Stimulated activated CD4-positive, alpha-beta T cell treated with anti-CD3 and anti-CD28 coated beads, Interleukin-4, amount 100 ng/mL, for 24 hours (primary cell): ENCODE data around the gene CHRNB4.

Experiments
- DNase-seq: peaks from one replicate; pipeline ENCODE4 v3.0.0-alpha.2; 2020

CHRNB4 gene

DNA sequence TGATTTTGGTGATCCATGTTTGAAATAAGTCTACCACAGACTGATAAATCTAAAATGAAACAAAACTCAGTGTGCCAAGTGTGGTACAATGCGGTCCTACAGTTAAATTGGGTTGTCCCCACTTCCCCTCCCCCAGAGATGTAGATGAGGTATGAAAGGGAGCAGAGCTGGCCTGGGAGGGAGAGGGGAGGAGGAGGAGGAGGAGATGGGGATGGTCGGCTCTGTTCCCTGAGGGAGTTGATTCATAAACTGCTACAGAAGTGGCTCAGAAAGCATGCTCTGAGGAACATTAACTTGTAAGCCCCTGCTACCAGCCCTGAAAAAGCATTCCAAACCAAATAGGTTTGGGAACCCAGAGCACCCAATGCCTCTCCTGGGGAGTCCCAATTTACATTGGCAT lies 28.0 kb upstream of the CHRNB4 start:
- DNase-seq = no peak

DNA sequence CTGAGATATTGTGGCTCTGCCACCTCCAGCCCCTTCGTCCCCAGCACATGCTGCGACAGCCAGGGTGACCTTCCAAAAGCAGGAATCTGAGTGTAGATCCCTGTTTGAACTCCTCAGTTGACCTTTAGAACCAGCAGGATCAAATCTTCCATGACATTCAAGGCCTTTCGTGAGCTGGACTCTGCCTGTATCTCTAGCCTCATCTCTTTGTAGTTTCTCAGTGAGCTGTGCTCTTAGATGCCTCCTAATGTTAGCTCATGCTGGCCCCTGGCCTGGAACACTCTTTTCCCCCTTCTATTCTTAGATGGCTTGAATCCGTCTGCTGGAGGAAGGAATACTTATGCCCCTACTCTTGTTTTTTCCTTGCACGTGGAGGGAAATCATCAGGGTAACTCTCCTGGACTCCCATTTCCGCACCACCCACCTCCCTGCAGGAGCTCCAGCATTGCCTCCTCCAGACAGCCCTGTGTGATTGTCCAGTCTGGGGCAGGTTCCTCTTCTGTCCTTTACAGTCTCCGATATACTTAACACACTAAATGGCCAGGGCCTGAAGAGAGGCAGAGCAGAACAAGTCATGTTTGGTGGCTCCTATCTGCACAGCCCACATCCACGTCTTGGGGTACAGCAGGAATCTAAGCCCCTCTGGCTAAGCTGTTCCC lies 26.7 kb upstream of the CHRNB4 start:
- no peak for DNase-seq

DNA sequence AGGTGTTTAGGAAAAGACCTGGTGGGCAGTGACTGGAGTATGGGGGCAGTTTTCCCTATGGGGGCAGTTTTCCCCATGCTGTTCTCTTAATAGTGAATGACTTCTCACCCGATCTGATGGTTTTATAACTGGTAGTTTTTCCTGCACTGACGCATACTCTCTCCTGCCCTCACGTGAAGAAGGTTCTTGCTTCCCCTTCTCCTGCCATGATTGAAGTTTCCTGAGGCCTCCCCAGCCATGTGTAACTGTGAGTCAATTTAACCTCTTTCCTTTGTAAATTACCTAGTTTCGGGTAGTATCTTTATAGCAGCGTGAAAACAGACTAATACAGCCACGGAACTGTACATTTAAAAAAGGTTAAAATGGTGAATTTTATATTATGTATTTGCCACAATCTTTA lies 25.0 kb upstream of the CHRNB4 start:
- DNase-seq = no peak

DNA sequence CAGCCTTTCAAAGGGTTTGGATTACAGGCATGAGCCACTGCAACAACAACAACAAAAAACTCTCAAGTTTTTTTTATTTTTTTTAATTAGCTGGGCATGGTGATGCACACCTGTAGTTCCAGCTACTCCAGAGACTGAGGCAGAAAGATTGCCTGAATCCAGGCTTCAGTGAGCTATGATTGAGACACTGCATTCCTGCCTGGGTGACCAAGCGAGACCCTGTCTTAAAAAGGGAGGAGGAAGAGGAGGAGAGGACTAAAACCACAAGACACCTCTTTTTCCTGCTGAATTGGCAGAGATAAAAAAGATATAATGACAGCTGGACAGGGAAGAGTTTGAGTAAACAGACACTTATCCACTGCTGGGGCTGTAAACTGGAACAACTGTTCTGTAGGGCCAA lies 22.7 kb upstream of the CHRNB4 start:
- no peak for DNase-seq

DNA sequence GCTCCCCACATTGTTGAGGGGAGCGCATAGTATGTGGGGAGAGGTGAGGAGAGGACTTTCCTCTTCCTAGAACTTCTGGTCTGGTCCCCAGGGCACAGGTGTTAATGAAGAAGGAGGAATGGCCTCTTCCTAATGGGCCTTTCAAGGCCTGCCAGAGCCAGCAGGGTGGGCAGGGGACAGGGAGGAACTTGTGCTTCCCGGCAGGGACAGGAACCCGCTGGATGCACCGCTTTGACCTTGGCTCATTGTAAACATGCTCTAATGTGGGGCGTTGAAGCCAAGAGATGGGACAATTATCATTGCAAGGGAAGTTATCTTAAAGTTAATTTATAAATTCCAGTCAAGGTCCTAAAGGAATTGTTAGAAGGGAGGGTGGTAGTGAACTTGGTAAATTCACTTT lies 21.0 kb upstream of the CHRNB4 start:
- DNase-seq = no peak

DNA sequence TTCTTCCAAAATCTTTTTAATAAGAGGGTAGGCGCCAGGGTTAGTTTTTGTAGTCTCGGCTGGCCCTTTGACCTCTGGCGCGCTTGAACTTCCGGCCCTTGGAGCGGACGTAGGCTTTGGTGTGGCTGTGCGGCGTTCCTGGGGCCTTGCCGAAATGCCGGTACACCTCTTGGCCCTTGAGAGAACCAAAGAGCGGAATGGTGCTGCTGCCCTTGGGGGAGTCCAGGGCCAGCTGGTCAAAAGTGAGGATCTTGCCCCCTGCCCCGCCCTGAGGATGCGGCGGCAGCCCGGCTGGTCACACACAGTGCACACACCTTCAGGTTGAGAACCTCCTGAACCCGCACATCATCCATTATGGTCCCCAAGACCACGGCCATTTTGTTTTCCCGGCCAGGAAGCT lies 20.0 kb upstream of the CHRNB4 start:
- DNase-seq = no peak

DNA sequence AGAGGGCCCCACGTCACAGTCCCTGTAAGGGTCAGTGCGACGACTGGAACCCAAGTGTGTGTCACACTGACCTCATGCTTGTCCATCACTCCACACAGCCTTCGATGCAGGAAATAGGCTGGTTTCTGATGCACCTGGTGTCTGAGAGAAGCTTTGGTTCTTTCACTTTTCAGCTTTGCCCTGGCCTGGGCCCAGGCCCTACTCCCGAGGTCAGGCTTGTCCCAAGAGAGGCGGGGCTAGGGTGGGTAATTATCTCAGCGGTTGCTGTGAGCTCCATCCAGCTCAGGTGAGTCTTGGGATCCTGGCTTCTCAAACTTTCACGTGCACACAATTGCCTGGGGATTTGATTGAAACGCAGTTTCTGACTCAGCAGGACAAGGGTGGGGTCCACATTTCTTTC lies 19.6 kb upstream of the CHRNB4 start:
- no peak for DNase-seq

DNA sequence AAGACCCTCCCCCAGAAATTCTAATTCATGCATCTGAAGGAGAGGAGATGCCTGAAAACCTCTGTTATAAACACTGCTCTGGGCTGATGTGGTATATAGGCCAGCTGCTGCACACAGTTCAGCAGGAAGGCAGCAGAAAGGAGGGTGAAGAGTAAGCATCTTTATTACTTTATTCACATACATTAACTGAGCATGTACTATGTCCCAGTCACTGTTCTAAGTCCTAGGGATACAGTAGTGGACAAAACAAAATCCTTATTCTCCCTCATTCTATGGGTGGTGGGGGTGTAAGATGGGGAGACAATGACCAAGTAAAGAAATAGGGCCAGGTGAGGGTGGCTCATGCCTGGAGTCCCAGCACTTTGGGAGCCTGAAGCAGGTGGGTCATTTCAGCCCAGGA lies 17.8 kb upstream of the CHRNB4 start:
- DNase-seq = no peak

DNA sequence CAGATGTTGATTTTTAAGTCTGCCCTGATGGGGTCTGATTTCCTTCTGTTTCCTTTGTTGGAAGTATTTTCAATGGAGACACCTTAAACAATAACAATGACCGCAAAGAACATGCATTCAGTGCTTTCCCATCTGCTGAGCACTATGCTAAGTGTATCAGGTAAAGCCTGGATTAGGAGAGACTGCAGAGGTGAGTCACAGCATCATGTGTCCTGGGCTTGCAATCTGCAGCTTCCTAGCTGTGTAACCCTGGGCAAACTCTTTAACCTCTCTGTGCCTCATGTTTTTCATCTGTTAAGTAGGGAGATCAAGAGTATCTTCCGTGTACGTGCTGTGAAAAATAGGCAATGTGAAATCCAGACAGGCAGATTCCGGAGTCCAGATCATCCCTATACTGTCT lies 13.3 kb upstream of the CHRNB4 start:
- DNase-seq = no peak

DNA sequence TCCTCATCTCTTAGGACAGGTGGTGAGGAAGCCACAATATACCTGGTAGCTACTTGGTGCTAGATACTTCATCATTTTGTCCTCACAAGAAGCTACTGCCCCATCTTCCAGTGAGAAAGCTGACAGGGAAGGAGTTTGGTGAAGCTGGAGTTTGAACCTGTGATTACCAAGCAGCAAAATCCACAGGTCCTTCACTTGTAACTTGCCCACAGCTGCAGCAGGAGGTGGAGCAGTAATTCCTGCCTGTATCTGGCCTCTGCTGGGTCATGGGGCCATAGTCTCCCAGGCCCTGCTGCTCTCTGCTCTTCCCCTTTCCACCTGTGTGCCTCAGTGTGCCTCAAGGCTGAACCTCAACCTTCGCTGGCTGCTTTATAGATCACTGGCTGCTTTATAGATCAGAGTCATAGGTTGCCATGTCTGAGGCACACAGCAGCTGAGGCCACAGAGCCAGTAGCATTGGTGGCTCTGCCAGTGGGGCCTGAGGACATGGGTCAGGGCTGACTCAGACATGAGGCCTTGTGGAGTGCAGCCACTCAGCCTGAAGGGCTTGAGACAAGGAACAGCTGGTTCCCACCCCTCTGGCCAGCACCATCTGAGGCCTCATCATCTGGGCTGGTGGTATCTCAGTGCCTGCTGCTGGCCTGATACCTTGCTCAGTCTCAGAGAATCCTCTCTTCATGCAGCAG lies 11.1 kb upstream of the CHRNB4 start:
- DNase-seq = no peak

DNA sequence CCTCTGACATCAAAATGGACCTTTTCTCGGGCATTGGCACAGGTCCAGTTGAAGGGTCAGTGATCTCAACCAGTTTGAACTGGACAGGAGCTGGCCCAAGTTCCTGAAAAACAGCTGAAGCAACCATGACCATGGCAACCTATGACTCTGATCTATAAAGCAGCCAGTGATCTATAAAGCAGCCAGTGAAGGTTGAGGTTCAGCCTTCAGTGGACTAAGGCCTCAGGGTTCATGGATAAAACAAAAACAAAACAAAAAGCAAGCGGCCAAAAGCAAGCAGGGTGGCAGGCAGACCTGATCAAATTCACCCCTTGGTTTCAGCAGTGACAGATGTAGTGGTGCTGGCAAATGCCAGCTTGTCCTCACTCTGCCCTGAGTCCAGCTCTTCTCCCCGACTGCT lies 10.0 kb upstream of the CHRNB4 start:
- DNase-seq = no peak

DNA sequence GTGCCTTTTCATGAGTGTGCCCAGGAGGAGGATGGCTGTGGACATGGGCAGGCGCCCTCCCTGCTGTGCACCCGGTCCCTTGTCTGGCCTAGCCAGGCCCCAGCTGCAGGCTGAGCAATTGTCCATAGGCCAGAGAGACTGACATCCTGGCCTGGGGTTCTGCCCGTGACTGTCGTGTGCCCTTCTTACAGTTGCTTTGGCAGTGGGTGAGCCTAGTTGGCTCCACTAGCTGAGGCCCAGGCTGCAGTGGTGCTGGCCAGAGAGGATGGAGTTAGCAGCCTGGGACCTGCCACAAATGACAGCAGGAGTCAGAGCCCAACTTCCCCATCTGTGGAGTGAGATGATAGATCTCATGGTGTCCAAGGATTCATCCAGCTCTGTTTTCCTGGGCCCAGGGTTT lies 9.0 kb upstream of the CHRNB4 start:
- DNase-seq = no peak

DNA sequence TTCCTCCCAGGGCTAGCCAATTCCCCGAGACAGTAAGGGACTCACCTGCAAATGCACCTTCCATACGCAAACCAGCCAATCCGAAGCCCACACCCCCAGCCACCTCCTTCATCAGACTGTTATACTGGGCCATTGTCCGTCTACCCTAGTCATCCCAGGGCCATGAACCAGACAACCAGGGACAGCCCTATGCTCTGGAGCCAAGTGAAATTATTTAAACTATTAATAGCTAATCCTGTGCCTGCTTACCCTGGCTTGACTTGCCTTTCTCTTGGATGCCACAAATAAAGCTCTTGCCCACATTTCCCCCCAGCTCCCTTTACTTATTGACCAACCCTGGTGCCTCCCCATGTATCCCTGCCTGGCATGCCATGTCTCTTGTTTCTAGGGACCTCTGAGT lies 4.0 kb upstream of the CHRNB4 start:
- DNase-seq = no peak

DNA sequence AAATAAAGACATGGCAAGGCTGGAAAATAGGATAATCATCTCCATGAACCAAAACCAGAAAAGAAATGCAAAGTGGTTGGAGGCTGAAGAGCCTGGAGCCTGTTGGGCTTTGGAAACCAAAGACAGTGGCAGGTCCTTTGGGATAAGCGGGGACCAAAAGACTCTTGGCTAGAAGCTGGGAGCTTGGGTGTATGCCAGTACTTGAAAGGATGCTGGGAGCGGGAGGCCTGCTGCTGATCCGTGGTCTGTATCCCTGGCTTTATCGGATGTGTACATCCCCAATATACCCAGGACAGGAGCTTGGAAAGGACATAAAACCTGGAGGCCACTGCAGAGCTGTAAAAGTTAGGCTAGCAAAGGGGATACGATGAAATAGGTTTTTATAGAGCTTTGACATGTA lies 1.3 kb upstream of the CHRNB4 start:
- DNase-seq = no peak

DNA sequence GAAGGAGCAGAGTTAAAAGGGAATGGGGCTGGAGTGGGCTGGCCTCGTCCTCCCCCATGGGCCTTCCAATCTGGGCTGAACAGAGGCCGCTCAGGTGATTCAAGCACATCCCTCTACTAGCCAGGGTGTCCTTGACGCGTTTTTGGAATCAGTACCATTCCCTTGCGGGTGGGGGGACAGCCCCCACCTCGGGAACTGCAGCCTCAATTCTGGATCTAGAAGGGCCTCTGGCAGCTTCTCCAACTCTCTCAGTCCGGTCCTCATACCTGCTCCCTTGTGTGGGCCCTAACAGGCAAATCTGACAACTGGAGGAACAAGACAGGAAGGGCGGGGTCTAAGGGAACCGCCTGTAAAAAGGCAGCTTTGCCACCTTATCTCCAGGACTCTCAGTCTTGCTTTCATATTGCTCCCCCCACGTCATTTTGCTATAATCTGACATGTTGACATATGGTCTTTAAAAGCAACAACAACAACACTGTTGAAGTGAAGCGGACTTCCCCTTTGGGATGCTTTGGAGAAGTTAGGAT lies 802 bp upstream of the CHRNB4 start:
- DNase-seq = no peak

DNA sequence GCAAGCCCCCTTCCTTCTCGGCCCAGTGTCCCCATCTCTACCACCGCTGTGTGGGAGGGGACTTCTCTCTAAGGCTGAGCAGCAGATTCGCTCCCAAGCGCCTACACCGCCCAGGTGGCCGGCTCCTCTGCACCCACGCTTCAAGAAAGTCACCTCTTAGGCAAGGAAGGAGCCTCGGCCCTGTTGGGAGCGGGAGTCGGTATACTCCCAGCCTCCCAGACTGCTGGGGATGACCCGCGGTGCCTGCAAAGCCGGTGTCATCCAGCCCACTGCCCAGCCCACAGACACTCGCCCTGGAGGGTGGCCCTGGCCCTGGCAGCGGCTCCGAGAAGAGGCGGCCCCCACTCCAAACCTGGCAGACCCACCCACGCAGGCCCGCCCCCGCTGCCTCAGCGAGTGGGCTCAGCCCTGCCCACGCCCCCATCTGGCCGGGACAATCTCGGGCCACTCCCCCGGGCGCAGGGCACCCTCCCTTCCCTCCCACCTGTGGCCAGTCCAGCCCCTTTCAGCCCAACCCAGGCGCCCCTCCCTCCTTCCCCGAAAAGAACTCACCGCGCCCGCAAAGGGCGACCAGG lies 396 bp downstream of the CHRNB4 start:
- DNase-seq = no peak

DNA sequence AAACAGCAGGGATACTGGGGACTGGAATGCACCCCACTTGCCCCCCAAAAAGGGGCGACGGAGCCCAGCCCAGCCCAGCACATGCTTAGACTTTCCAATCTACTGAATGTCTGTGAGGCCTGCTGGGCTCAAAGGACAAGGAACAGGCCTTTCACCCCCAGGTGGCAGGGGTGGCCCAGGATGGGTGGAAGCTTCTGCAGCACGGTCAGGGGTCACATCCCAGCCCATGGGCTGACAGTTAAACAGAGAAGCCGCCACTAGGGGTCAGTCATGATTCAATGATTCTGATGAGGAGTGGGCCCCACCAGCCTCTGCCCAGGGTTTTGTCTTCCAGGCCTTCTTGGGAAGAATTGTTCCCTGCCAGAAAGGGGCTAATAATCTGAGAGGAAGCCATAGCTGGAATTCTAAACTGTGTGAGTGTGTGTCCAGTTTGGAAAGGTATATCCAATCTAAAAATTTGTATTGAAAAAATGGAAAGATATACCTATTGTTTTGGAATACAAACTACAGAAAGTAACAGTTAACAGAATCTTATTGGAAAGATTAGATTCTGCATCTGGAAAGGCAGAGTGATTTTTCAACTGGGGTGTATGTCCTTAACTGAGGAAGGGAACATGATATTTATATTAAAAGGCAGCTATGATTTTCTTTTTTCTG lies 2.2 kb downstream of the CHRNB4 start:
- peak; percentile 50 for DNase-seq

DNA sequence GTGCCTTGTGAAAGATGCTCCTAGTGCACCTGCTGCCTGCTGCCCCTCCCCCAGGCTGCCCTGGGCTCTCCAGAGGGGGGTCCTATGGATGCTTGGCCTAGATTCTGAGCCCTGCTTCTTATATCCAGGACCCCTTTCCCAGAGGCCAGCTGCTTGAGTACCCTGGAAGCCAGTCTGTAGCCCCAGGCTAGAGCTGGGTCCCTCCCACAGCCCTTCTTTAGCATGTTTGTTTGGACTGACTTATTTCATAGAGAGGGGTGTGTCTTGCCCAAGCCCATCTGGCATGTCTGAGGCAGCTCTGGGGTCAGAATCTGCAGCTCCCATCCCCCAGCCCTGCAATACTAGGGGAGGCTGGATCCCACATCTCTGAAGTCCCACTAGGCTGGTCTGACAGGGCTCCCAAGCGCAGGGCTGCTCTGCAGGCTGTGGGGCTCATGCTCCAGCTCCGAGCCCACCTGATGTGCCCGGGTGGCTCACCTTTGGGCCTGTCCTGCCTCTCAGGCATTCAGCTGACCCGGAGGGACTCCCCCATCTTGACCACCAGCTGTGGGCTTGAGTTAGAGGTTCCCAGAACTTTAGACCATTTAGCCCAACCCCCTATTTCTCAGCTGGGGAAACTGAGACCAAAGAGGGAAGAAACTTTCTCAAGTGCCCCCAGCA lies 3.1 kb downstream of the CHRNB4 start:
- no peak for DNase-seq

DNA sequence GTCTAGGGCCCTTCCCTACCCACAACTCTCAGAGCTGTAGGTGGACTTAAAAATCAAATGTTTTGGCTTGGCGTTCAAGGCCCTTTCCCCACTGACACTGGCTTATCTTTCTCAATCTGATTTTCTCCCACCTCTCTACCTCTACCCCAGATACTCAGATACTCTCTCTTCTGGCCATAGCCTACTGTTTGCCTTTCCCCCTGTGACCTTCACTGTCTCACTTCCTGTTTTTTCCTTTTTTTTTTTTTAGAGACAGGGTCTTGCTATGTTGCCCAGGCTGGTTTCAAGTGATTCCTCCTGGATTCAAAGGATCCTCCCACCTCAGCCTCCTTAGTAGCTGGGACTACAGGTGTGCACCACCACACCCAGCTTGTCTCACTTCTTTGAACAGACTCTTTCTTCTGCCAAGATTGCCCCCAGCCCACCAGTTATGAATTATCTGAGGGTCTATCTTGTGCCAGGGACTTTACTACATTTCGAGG lies 4.6 kb downstream of the CHRNB4 start:
- no peak for DNase-seq

DNA sequence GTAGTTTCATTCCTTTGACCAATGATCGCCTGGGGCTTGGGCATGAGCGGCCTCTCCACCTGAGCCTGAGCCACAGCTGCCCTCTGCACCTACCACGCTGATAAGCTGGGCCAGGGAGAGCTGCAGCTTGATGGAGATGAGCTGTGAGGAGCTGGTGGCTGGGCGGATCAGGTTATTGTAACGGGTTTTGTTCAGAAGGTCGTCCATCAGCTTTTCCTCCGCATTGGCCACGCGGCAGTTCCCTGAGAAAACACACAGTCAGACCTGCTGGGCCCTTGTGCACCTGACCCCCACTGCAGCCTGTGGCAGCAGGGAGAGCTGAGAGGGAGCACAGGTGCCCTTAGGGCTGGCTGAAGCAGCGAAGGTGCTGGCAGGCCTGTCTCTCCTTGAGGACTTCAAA lies 5.7 kb downstream of the CHRNB4 start:
- no peak for DNase-seq

DNA sequence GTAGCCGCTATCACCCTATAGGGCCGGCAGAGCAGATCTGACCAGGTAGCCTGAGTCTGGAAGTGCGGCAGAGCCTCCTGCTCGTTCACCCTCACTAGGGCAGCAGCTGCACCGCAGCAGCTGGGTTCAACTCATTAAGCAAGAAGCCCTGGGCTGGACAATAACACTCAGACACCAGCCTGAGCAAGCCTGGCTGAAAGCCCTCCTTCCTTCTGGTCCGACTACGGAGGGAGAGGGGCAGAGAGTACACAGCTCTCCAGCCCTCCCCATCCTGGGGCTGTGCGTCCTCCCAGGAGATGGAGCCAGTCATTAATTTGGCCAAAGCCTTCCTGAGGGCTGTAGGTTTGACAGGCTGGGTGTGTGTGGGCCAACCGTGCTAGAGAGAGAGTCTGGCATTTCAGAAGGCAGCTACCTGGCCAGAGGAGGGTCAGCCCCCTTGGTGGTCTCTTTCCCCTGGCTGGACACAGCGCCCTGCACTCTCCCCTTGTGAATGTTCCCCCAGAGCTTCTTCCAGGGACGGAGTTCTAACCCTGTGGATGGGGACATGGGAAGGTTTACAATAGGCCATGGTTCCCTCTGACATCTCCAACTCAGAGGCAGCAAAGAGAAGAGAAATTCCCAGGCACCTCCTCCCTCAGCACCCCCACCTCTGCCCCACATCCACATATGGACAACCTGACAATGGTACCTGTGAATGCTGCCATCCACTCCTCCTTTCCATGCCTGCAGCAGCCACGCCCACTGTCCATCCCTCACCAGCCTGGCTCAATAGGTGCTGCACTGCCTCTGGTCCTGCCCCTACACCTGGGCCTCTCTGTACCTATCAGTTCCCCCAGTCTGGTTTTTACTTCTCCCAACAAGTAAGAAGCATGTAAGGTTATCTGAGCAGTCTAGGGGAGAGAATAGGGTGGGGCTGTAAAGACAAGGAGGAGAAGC lies 6.5 kb downstream of the CHRNB4 start:
- DNase-seq = no peak

DNA sequence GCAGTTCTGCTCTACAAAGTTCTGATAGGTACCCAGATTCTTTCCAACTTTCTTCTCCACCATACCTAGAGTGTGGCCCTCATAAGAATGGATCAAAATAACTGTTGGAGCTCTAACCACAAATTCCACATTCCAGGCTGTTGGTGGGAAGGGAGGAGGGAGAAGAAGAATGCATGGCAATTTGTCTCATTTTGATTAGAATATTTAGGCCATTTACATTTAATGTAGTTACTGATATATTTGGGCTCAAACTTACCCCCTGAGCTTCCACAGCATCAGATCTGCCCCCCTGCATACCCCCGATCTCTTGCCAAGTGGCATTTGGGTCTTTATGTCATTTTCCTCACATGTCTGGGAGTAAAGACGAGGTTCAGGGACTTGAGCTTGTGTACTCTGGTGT lies 7.7 kb downstream of the CHRNB4 start:
- DNase-seq = no peak
